ENCODE measurements around the gene SUSD2.
"Not testable (repeated sequence)": the region's sequence is repeated elsewhere in the genome, so short reads cannot be mapped to it uniquely, and the experiment has no call there.

The SUSD2 gene

DNA sequence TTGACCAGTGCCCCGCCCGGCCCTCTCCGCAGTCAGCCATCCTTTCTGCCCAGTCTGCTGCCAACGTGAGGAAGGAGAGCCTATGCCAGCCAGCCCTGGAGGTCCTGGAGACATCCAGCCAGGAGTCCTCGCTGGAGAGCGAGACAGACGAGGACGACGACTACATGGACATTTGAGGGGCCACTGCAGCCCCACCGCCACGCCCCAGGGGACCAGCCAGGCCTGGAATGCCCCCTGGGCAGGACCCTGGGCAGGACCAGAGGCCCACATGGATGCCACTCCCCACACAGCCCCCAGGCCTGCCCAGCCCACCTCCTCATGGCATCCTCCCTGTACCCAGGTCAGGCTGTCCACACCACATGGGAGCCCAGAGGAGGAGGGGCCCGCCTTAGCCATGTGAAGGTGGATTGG is 3.3 kb upstream of the SUSD2 start:
- no peak for DNase-seq

DNA sequence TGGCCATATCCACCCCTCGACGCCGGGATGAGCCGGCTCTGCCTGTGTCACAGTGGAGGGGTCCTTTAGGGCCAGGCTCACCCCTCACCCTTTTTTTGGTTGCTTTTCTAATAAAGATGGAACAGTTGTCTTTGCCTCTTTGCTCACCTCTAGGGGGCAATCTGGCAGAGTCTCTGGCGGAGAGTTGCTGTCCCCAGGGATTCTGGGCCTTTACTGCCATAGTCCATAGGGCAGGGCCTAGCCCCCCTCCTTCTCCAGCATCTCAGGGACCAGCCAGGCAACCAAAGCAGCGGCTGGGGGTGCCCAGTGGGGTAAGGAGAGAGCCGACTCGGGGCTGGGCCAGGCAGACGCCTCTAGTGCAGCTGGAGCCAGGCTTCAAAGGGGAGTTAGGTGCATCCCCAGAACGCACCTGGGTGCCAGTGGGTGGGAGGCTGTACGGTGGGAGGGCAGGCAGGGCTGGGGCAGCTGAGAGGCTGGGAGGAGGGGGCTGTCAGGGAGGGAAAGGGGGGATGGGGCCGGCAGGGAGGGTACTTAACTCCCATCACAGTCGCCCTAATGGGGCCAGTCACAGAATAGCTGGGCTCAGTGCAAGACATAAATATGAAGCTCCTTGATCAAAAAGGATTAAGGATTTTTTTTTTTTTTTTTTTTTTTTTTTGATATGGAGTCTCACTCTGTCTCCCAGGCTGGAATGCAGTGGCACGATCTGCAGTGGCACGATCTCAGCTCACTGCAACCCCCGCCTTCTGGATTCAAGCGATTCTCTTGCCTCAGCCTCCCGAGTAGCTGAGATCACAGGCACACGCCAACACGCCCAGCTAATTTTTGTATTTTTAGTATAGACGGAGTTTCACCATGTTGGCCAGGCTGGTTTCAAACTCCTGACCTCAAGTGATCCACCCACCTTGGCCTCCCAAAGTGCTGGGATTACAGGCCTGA is 2.5 kb upstream of the SUSD2 start:
- DNase-seq = no peak

- no peak for DNase-seq
These were observed 1.6 kb upstream of the SUSD2 start for GRCh38 chr22:24179478-24180210.

GRCh38 chr22:24180316-24181087 is 785 bp upstream of the SUSD2 start:
- no peak for DNase-seq

DNA sequence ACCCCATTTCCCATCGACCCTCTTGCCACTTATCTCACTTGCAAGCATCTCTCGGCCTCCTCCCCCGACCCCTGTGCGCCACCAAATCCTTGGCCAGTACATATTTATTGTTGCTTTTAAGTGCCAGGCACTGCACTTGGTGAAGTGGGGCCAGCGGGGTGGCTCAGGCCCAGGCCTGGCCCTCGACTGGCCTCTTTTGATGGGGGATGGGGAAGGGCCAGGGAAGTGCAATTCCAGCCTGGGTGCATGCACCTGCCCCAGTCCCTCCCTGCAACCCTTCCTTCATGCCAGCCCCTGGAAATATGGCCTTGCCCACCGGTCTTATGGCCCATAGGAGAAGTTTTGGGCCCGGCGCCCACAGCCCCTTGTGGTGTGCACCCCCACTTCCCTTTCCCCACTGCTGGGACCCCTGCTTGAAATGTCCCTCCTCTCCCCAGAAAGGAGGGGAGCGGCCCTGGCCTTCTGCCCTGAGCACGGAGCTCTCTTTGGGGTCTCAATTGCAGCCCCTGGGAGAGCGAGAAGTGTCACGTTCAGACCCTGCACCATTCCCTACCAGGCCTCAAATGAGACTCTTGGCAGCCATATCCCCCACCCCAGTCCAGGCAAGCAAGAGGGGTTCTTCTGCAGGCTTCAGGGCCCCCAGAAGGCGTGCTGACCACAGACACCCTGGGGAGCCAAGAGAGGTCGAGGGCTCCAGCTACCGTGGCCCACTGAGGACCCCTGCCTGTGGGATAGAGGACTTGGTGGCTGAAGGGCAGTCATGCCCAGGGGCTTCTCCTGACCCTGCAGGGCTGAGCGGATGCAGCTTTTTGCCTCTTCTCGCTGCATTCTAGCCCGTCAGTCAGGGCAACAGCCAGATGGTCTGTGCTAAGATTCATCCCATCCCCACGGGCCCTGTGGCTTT is 961 bp downstream of the SUSD2 start:
- no peak for DNase-seq

DNA sequence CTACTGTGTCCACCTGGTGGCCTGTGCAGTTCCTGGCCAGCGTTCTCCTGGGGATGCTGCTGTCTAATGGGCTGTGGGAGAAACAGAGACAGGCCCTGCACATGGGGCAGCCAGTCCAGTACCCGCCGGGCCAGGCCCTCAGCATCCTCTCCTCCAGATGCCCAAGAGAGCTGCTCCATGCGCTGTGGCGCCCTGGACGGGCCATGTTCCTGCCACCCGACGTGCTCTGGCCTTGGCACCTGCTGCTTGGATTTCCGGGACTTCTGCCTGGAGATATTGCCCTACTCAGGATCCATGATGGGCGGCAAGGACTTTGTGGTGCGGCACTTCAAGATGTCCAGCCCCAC is 1.6 kb downstream of the SUSD2 start:
- not testable (repeated sequence) for DNase-seq

- DNase-seq = no peak
These were observed 2.2 kb downstream of the SUSD2 start for GRCh38 chr22:24183321-24184031.

DNA sequence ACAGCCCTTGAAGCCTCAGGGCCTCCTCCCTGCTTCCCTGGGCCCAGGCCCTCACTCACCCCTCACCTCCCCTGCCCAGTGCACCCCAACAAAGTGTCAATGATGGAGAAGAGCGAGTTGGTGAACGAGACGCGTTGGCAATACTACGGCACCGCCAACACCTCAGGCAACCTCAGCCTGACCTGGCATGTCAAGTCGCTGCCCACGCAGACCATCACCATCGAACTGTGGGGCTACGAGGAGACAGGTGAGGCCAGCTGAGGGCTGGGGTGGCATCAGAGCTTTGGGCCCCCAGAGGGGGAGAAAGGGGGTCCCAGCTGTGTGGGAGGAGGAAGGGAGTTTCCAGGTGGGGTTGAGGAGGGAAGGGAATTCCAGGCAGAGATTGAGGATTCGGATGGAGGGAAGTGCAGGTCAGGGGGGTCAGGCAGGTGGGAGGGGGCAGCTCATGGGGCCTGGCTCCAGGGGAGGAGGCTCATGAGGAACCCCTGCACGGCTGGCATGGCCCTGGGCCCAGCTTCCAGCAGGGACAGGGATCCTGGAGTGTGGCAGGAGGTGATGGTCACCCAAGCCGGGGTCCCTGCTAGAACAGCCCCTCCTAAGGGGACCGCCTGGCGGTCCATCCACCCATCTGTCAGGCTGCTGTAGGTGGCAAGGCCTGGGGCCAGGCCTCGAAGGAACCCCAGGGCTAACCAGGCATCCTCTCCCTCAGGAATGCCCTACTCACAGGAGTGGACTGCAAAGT is 2.9 kb downstream of the SUSD2 start:
- no peak for DNase-seq

DNA sequence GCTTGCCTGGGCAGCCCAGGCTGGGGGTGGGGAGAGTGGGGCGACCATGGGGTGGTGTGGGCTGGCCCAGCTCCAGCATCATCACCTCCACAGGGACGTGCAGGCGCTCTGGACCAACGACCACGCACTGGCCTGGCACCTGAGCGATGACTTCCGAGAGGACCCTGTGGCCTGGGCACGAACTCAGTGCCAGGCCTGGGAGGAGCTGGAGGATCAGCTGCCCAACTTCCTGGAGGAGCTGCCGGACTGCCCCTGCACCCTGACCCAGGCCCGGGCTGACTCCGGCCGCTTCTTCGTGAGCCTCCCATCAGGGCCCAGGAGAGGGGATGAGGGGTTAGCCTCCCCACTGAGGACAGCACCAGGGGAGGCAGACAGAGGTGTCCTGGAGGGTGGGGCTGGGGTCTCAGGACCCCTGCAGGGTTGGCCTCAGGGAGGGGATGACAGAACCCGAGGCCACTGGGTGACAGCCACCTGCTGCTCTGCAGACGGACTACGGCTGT is 3.8 kb downstream of the SUSD2 start:
- DNase-seq = no peak

- no peak for DNase-seq
These were observed 4.4 kb downstream of the SUSD2 start for GRCh38 chr22:24185501-24186351.

DNA sequence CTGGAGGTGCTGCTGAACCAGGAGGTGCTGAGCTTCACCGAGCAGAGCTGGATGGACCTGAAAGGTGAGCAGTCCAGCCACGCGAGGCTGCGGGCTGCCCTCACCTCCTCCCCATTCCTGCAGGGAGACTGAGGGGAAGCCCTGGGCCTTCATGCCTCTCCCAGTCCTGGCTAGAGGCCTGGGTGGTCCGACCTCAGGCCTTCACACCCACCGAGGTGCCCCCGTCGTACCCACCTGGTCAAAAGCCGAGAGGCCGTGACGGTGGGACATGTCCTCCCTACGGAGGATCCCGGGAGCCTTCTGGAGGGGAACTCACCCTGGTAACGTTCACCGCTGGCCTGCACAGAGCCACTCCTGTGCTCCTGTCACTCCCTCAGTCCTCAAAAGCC is 5.1 kb downstream of the SUSD2 start:
- DNase-seq = no peak

GRCh38 chr22:24186892-24187670 is 5.8 kb downstream of the SUSD2 start:
- DNase-seq = no peak

DNA sequence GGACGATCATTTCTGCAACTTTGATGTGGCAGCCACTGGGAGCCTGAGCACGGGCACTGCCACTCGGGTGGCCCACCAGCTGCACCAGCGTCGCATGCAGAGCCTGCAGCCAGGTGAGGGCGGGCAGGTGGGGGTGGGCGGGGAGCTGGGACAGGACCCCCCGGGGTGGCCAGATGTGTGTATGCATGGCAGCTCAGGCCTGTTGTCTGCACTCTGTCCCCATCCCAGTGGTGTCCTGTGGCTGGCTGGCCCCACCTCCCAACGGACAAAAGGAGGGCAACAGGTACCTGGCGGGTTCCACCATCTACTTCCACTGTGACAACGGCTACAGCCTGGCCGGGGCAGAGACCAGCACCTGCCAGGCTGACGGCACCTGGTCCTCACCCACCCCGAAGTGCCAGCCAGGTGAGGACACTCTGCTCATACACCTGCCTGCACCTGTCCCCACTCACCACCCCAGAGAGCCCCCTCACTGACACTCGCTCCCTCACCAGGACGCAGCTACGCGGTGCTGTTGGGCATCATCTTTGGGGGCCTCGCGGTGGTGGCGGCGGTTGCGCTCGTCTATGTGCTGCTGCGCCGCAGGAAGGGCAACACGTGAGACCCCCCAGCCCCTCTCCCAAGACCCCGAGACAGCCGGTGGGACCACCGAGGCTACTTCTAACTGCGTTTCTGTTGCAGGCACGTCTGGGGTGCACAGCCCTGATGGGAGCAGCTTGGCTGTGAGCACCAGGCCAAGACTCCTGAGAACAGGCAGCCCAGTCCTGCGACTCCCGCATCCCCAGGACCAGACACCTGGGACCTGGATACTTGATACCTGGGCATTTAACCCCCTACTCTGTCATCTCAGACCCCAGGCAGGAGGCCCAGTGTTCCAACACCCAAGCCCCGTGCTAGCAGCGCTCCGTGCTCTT is 6.7 kb downstream of the SUSD2 start:
- no peak for DNase-seq

GRCh38 chr22:24188705-24189248 is 7.5 kb downstream of the SUSD2 start:
- DNase-seq = no peak

DNA sequence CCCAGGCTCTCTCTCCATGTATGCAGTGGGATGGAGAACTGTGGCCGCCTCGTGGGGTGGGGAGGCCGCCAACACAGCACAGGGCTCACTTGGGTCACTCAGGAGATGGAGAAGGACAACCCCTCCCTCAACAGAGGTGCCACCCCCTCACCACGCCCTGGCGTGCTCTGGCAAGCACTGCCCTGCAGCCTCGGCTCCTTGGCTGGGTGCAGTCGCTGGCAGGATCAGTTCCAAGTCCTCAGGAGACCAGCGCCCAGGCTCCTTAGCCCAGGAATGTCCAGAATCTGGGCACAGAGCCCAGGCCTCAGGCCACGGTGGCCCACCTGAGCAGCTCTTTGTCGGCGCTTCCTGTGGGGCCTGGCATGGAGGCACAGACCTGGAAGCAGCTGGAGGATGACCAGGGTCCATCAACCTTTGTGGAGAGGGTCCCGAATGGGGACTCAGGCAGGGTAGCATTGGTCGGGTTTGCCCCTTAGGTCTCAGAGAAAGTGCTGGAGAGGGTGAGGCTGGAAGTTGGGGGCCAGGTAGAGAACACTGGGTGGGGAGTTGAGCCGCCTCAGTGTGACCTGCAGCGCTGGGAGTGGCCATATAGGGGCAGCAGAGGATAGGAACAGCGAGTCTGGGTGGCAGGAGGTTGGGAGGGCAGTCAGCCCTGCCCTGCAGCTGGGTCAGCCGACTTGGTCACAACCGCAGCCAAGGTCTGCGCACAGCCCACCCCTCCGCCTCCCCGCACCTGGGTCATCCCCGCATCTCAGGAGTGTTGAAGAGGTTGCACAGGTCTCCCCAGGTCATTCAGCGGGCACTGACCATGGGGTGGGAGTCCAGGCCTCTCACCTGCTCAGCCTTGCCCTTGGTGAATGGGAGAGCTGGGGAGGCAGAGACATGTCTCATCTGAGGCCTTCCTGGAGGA is 8.2 kb downstream of the SUSD2 start:
- DNase-seq = no peak

GRCh38 chr22:24190159-24190540 is 8.9 kb downstream of the SUSD2 start:
- no peak for DNase-seq

Measured in DMS79 (cell line).